GM23338 (cell line): Measurements from ENCODE around the gene LRP10. TPM values are rescaled to one million over a fixed set of nuclear protein-coding genes. Genes with fewer than 3 reads are reported as not detected.
"Not testable (repeated sequence)": the region's sequence is repeated elsewhere in the genome, so short reads cannot be mapped to it uniquely, and the experiment has no call there.

Experiments
- ATAC-seq: fragments of 200-7000 bp; cut with Tn5 transposase; 3 replicates; pipeline ENCODE4 v1.9.1; 2020
- DNase-seq: peaks from one replicate; pipeline ENCODE4 v3.0.0-alpha.2; 2015; ENCODE audit warnings: low spot score
- H2AFZ ChIP-seq: fragments of 200-600 bp; sonication (generic); 2 replicates; pipeline ENCODE4 v1.8.0; 2016; ENCODE audit warnings: antibody characterized with exemption, mild to moderate bottlenecking, moderate library complexity
- H3F3A ChIP-seq: fragments of 200-600 bp; sonication (generic); replicated peaks from 2 replicates; pipeline ENCODE4 v1.8.0; 2017; ENCODE audit warnings: antibody characterized with exemption, mixed run types, low read depth
- H3K27ac ChIP-seq: fragments of 200-600 bp; sonication (generic); 2 replicates; pipeline ENCODE4 v1.6.1; 2016; ENCODE audit warnings: low read depth
- H3K27me3 ChIP-seq: fragments of 200-600 bp; sonication (generic); 2 replicates; pipeline ENCODE4 v1.8.0; 2016; ENCODE audit warnings: mild to moderate bottlenecking, mixed run types, moderate library complexity; ENCODE audit not compliant: insufficient read depth
- H3K36me3 ChIP-seq: fragments of 200-600 bp; sonication (generic); 2 replicates; pipeline ENCODE4 v1.8.0; 2016; ENCODE audit warnings: mild to moderate bottlenecking; ENCODE audit not compliant: insufficient read depth
- H3K4me1 ChIP-seq: fragments of 200-600 bp; sonication (generic); 2 replicates; pipeline ENCODE4 v1.8.0; 2016; ENCODE audit warnings: mild to moderate bottlenecking, moderate library complexity; ENCODE audit not compliant: insufficient read depth
- H3K4me2 ChIP-seq: fragments of 200-600 bp; sonication (generic); 2 replicates; pipeline ENCODE4 v1.7.1; 2017; ENCODE audit warnings: mixed run types
- H3K4me3 ChIP-seq: fragments of 200-600 bp; sonication (generic); 2 replicates; pipeline ENCODE4 v1.6.1; 2016; ENCODE audit warnings: mixed run types
- H3K79me2 ChIP-seq: fragments of 200-600 bp; sonication (generic); replicated peaks from 2 replicates; pipeline ENCODE4 v1.8.0; 2017; ENCODE audit warnings: mild to moderate bottlenecking; ENCODE audit not compliant: insufficient read depth
- H3K9me2 ChIP-seq: fragments of 200-600 bp; sonication (generic); 2 replicates; pipeline ENCODE4 v1.8.0; 2017; ENCODE audit not compliant: insufficient read depth
- H4K20me1 ChIP-seq: fragments of 200-600 bp; sonication (generic); replicated peaks from 2 replicates; pipeline ENCODE4 v1.8.0; 2017; ENCODE audit warnings: mild to moderate bottlenecking; ENCODE audit not compliant: insufficient read depth
- H3K27ac Mint-ChIP-seq: 2 replicates; pipeline ENCODE4 v1.8.0; 2020; ENCODE audit warnings: inconsistent platforms, mild to moderate bottlenecking, moderate library complexity, mixed read lengths
- H3K27me3 Mint-ChIP-seq: 3 replicates; pipeline ENCODE4 v1.8.0; 2022; ENCODE audit warnings: low read depth, mild to moderate bottlenecking, moderate library complexity, mixed read lengths, inconsistent platforms; ENCODE audit not compliant: insufficient read depth, poor library complexity
- H3K36me3 Mint-ChIP-seq: 3 replicates; pipeline ENCODE4 v1.8.0; 2021; ENCODE audit warnings: low read depth, mild to moderate bottlenecking, inconsistent platforms, moderate library complexity, mixed read lengths
- H3K4me1 Mint-ChIP-seq: 3 replicates; pipeline ENCODE4 v1.8.0; 2020; ENCODE audit warnings: mild to moderate bottlenecking, inconsistent platforms, mixed read lengths
- H3K4me3 Mint-ChIP-seq: 3 replicates; pipeline ENCODE4 v1.8.0; 2021; ENCODE audit warnings: moderate library complexity, mild to moderate bottlenecking, inconsistent platforms, mixed read lengths
- H3K9me3 Mint-ChIP-seq: 3 replicates; pipeline ENCODE4 v1.8.0; 2020; ENCODE audit warnings: moderate library complexity, mild to moderate bottlenecking, inconsistent platforms, mixed read lengths
- CREB1 ChIP-seq: fragments of 250-450 bp; sonication (Bioruptor Pico); IDR thresholded peaks from 2 replicates; pipeline ENCODE4 v1.5.0; 2020; ENCODE audit warnings: low read depth, mild to moderate bottlenecking, moderate library complexity
- ETS1 ChIP-seq: IDR thresholded peaks from 2 replicates; pipeline ENCODE4 v1.6.1; 2016; ENCODE audit warnings: antibody characterized with exemption
- EZH2 ChIP-seq: fragments of 200-600 bp; sonication (generic); IDR thresholded peaks from one replicate; pipeline ENCODE4 v1.8.0; 2017; ENCODE audit warnings: antibody characterized with exemption, mild to moderate bottlenecking, low read depth; ENCODE audit not compliant: unreplicated experiment
- JUNB ChIP-seq: IDR thresholded peaks from one replicate; pipeline ENCODE4 v1.6.1; 2016; ENCODE audit warnings: antibody characterized with exemption; ENCODE audit not compliant: unreplicated experiment
- STAT1 ChIP-seq: IDR thresholded peaks from one replicate; pipeline ENCODE4 v1.6.1; 2016; ENCODE audit warnings: antibody characterized with exemption; ENCODE audit not compliant: unreplicated experiment
- ZNF114 ChIP-seq: fragments of 250-450 bp; sonication (Bioruptor Pico); IDR thresholded peaks from 2 replicates; pipeline ENCODE4 v1.5.0; 2020; ENCODE audit warnings: mild to moderate bottlenecking, moderate library complexity
- ZNF331 ChIP-seq: fragments of 250-450 bp; sonication (Bioruptor Pico); IDR thresholded peaks from 2 replicates; pipeline ENCODE4 v1.5.0; 2020; ENCODE audit warnings: low read depth, mild to moderate bottlenecking, moderate library complexity
- ZNF462 ChIP-seq: fragments of 250-450 bp; sonication (Bioruptor Pico); IDR thresholded peaks from 2 replicates; pipeline ENCODE4 v1.5.0; 2020; ENCODE audit warnings: mild to moderate bottlenecking, moderate library complexity
- polyA plus RNA-seq: library from polyadenylated mRNA; unstranded; fragments of >200 nt; fragmentation: Nextera tagmentation; extraction: Ambion mirVana; gene quantifications from 2 replicates; pipeline ENCODE4 v1.2.1, GENCODE V29; 2016
- total RNA-seq: library from RNA; depleted of rRNA; stranded (reverse); fragments of >200 nt; shearing (Covaris generic); gene quantifications from 2 replicates; pipeline ENCODE4 v1.2.3, GENCODE V29; 2014

Gene LRP10
- total and polyA plus RNA-seq, 2 experiments from 2014 or later, result 6.4 to 18.1 TPM

- no peaks in the 10 kb centered on the region for H3K27me3 ChIP-seq
- H3K79me2 ChIP-seq, result peaks cover 39% of the 10 kb centered on the region
- TF ChIP-seq STAT1, result no peak
- no peak for TF ChIP-seq ETS1
- no peak for TF ChIP-seq JUNB
- no peak for ATAC-seq
- peaks cover 43% of the 10 kb centered on the region for H3K36me3 ChIP-seq
- no peak overlapping the region for H3K4me2 ChIP-seq
- Mint-ChIP-seq H3K4me3 (no peak overlapping the region), H3K27ac (no peak overlapping the region), H3K9me3 (no peaks in the 10 kb centered on the region), H3K4me1 (no peaks in the 10 kb centered on the region), H3K36me3 (peaks cover 35% of the 10 kb centered on the region), H3K27me3 (peaks cover 2% of the 10 kb centered on the region)
- H4K20me1 ChIP-seq, result peaks cover 13% of the 10 kb centered on the region
- no peak overlapping the region for H3K4me3 ChIP-seq
- H3K9me2 ChIP-seq, result no peaks in the 10 kb centered on the region
- no peaks in the 10 kb centered on the region for H3K4me1 ChIP-seq
- H3K27ac ChIP-seq, result no peak overlapping the region
- peaks cover 12% of the 10 kb centered on the region; the same call in 1 of the 2 replicates for H3F3A ChIP-seq
- H2AFZ ChIP-seq, result no peak overlapping the region
- DNase-seq, result no peak
Measured at GRCh38 chr14:22910916-22911315, 39.4 kb downstream of the LRP10 start.

GRCh38 chr14:22914836-22915235, 43.3 kb downstream of the LRP10 start:
- H3K4me3 ChIP-seq, H3K4me3 Mint-ChIP-seq, H3K9me2 ChIP-seq, H3K4me1 ChIP-seq, ATAC-seq, H3K4me2 ChIP-seq, H3F3A ChIP-seq, H3K27ac ChIP-seq, DNase-seq, H4K20me1 ChIP-seq, H3K27me3 ChIP-seq, H2AFZ ChIP-seq, H3K27ac Mint-ChIP-seq, H3K9me3 Mint-ChIP-seq, H3K4me1 Mint-ChIP-seq: not testable (repeated sequence)
- H3K36me3 ChIP-seq, result peaks cover 17% of the 10 kb centered on the region
- Mint-ChIP-seq H3K36me3 (peaks cover 20% of the 10 kb centered on the region), H3K27me3 (peaks cover 12% of the 10 kb centered on the region)
- peaks cover 65% of the 10 kb centered on the region for H3K79me2 ChIP-seq

GRCh38 chr14:22915886-22916521, 44.5 kb downstream of the LRP10 start:
- peaks cover 21% of the 10 kb centered on the region for H3K36me3 ChIP-seq
- ATAC-seq, result no peak
- no peak overlapping the region for H3K27ac ChIP-seq
- H3K4me1 ChIP-seq, result peaks cover 9% of the 10 kb centered on the region
- H3K4me2 ChIP-seq, result no peak overlapping the region
- H3K4me3 ChIP-seq, result no peak overlapping the region
- H3K4me1 Mint-ChIP-seq, result peaks cover 11% of the 10 kb centered on the region; the same call in 2 of the 3 replicates
- H3K27ac Mint-ChIP-seq, result no peak overlapping the region
- H3F3A ChIP-seq, result peaks cover 18% of the 10 kb centered on the region
- peaks cover 30% of the 10 kb centered on the region for H3K36me3 Mint-ChIP-seq
- no peaks in the 10 kb centered on the region; the same call in 2 of the 3 replicates for H3K9me3 Mint-ChIP-seq
- H3K4me3 Mint-ChIP-seq, result no peak overlapping the region
- no peaks in the 10 kb centered on the region; the same call in 1 of the 2 replicates for H4K20me1 ChIP-seq
- peaks cover 63% of the 10 kb centered on the region for H3K79me2 ChIP-seq
- H2AFZ ChIP-seq, result no peak overlapping the region
- H3K27me3 Mint-ChIP-seq, result peaks cover 12% of the 10 kb centered on the region
- H3K9me2 ChIP-seq, result no peaks in the 10 kb centered on the region
- no peak for DNase-seq
- no peaks in the 10 kb centered on the region for H3K27me3 ChIP-seq
- TF ChIP-seq CREB1 (CRISPR knock-in tag) (no peak), EZH2 (no peak), ZNF114 (CRISPR knock-in tag) (no peak), ZNF462 (CRISPR knock-in tag) (no peak), ZNF331 (CRISPR knock-in tag) (no peak)
